Forelimb muscle (tissue), 1 donor: ENCODE results near the gene TNRC18. TPM values are rescaled to one million over a fixed set of nuclear protein-coding genes. Genes with fewer than 3 reads are reported as not detected.
"Not testable (repeated sequence)": the region's sequence is repeated elsewhere in the genome, so short reads cannot be mapped to it uniquely, and the experiment has no call there.

Experiments
- DNase-seq: peaks from one replicate; pipeline ENCODE4 v3.0.0-alpha.2; 2013; ENCODE audit warnings: low read depth
- polyA plus RNA-seq: library from polyadenylated mRNA; unstranded; fragments of 120-200 nt; gene quantifications from one replicate; pipeline ENCODE4 v1.2.1, GENCODE V29; 2013; ENCODE audit not compliant: insufficient read length

Gene TNRC18
- polyA plus RNA-seq, 1 donor: 47.9 TPM

- DNase-seq: no peak
Observed at GRCh38 chr7:5322621-5323410, 100.8 kb downstream of the TNRC18 start.

GRCh38 chr7:5320802-5321396 lies 102.7 kb downstream of the TNRC18 start:
- DNase-seq: no peak

- DNase-seq: no peak
Observed at GRCh38 chr7:5320391-5320790, 103.2 kb downstream of the TNRC18 start.

GRCh38 chr7:5318613-5319012 lies 105.0 kb downstream of the TNRC18 start:
- DNase-seq: not testable (repeated sequence)

GRCh38 chr7:5315761-5316160 lies 107.9 kb downstream of the TNRC18 start:
- no peak for DNase-seq

GRCh38 chr7:5314864-5315263 lies 108.8 kb downstream of the TNRC18 start:
- DNase-seq: no peak

- not testable (repeated sequence) for DNase-seq
Observed at GRCh38 chr7:5313076-5313885, 110.4 kb downstream of the TNRC18 start.

GRCh38 chr7:5312276-5313070 lies 111.2 kb downstream of the TNRC18 start:
- not testable (repeated sequence) for DNase-seq

GRCh38 chr7:5310822-5311405 lies 112.7 kb downstream of the TNRC18 start:
- no peak for DNase-seq

GRCh38 chr7:5309146-5309545 lies 114.5 kb downstream of the TNRC18 start:
- DNase-seq: no peak

- not testable (repeated sequence) for DNase-seq
Observed at GRCh38 chr7:5307221-5308142, 116.2 kb downstream of the TNRC18 start.

- not testable (repeated sequence) for DNase-seq
Observed at GRCh38 chr7:5305050-5305449, 118.6 kb downstream of the TNRC18 start.

- DNase-seq: no peak
Observed at GRCh38 chr7:5303591-5304505, 119.8 kb downstream of the TNRC18 start.

- no peak for DNase-seq
Observed at GRCh38 chr7:5303061-5303460, 120.6 kb downstream of the TNRC18 start.

GRCh38 chr7:5302577-5302976 lies 121.1 kb downstream of the TNRC18 start:
- DNase-seq: no peak

- DNase-seq: no peak
Observed at GRCh38 chr7:5300366-5300765, 123.3 kb downstream of the TNRC18 start.

GRCh38 chr7:5296611-5297226 lies 126.9 kb downstream of the TNRC18 start:
- no peak for DNase-seq

GRCh38 chr7:5296015-5296610 lies 127.5 kb downstream of the TNRC18 start:
- no peak for DNase-seq
